ENCODE measurements around the gene CCDC186. TPM values are rescaled to one million over a fixed set of nuclear protein-coding genes. Genes with fewer than 3 reads are reported as not detected.

CCDC186 gene
- total RNA-seq, 1 donor from 2014 or later, result 22.9 TPM

GRCh38 chr10:114100848-114101741 is 72.9 kb downstream of the CCDC186 start:
- H3K36me3 Mint-ChIP-seq, result no peaks in the 10 kb centered on the region
- Histone ChIP-seq H4K20me1 (ENCODE audit: low read depth) (no peaks in the 10 kb centered on the region), H3F3A (ENCODE audit: low read depth) (no peaks in the 10 kb centered on the region), H3K9ac (no peak overlapping the region), H3K27ac (no peak overlapping the region), H3K27me3 (peaks cover 35% of the 10 kb centered on the region), H3K4me3 (peak overlapping the region; percentile 41), H3K4me1 (no peaks in the 10 kb centered on the region), H3K36me3 (no peaks in the 10 kb centered on the region), H3K79me2 (ENCODE audit: low read depth) (no peaks in the 10 kb centered on the region), H2AFZ (replicated peaks) (peak overlapping the region; percentile 81), H3K9me3 (ENCODE audit: low read depth) (no peaks in the 10 kb centered on the region), H3K4me2 (peak overlapping the region; percentile 77)
- H3K27ac Mint-ChIP-seq, result no peak overlapping the region
- H3K4me1 Mint-ChIP-seq, result peaks cover 14% of the 10 kb centered on the region
- TF ChIP-seq EZH2phosphoT487 (IDR thresholded peaks at IDR 0.05) (peak; percentile 64), EZH2 (IDR thresholded peaks at IDR 0.05) (peak; percentile 73), CTCF (IDR thresholded peaks at IDR 0.05) (no peak)
- peaks cover 5% of the 10 kb centered on the region for H3K9me3 Mint-ChIP-seq
- H3K27me3 Mint-ChIP-seq (ENCODE audit: insufficient read depth, low read depth), result peaks cover 35% of the 10 kb centered on the region
- peak; percentile 59 for DNase-seq (ENCODE audit: low spot score)
- H3K4me3 Mint-ChIP-seq, result peak overlapping the region; percentile 69

GRCh38 chr10:114096864-114097263 is 77.1 kb downstream of the CCDC186 start:
- no peaks in the 10 kb centered on the region for H3K4me1 ChIP-seq
- TF ChIP-seq EZH2 (IDR thresholded peaks at IDR 0.05), result no peak
- Mint-ChIP-seq H3K27ac (no peak overlapping the region), H3K36me3 (no peaks in the 10 kb centered on the region), H3K9me3 (peaks cover 6% of the 10 kb centered on the region), H3K4me1 (peaks cover 10% of the 10 kb centered on the region), H3K4me3 (no peak overlapping the region), H3K27me3 (ENCODE audit: insufficient read depth, low read depth) (peaks cover 32% of the 10 kb centered on the region)
- no peak overlapping the region for H3K4me2 ChIP-seq
- H3K27me3 ChIP-seq, result peaks cover 24% of the 10 kb centered on the region
- H3K36me3 ChIP-seq, result no peaks in the 10 kb centered on the region
- H3F3A ChIP-seq (ENCODE audit: low read depth), result no peaks in the 10 kb centered on the region
- H3K79me2 ChIP-seq (ENCODE audit: low read depth), result no peaks in the 10 kb centered on the region
- no peaks in the 10 kb centered on the region for H4K20me1 ChIP-seq (ENCODE audit: low read depth)
- no peak for DNase-seq (ENCODE audit: low spot score)
- H3K27ac ChIP-seq, result no peak overlapping the region
- H3K4me3 ChIP-seq, result no peak overlapping the region
- H3K9me3 ChIP-seq (ENCODE audit: low read depth), result no peaks in the 10 kb centered on the region
- H3K9ac ChIP-seq, result no peak overlapping the region
- H2AFZ ChIP-seq (replicated peaks), result no peak overlapping the region

- Histone ChIP-seq H3K27me3 (peaks cover 13% of the 10 kb centered on the region), H3K4me2 (no peak overlapping the region), H3K9ac (no peak overlapping the region), H3K79me2 (ENCODE audit: low read depth) (no peaks in the 10 kb centered on the region), H3K4me1 (no peaks in the 10 kb centered on the region), H3K9me3 (ENCODE audit: low read depth) (no peaks in the 10 kb centered on the region), H2AFZ (replicated peaks) (no peak overlapping the region), H3K4me3 (no peak overlapping the region), H3K36me3 (no peaks in the 10 kb centered on the region), H3K27ac (no peak overlapping the region), H3F3A (ENCODE audit: low read depth) (no peaks in the 10 kb centered on the region), H4K20me1 (ENCODE audit: low read depth) (no peaks in the 10 kb centered on the region)
- no peaks in the 10 kb centered on the region for H3K36me3 Mint-ChIP-seq
- TF ChIP-seq CTCF (IDR thresholded peaks at IDR 0.05) (no peak), EZH2phosphoT487 (IDR thresholded peaks at IDR 0.05) (no peak), EZH2 (IDR thresholded peaks at IDR 0.05) (no peak)
- peaks cover 7% of the 10 kb centered on the region for H3K4me1 Mint-ChIP-seq
- H3K27me3 Mint-ChIP-seq (ENCODE audit: insufficient read depth, low read depth), result peaks cover 25% of the 10 kb centered on the region
- DNase-seq (ENCODE audit: low spot score), result no peak
- no peak overlapping the region for H3K4me3 Mint-ChIP-seq
- peaks cover 6% of the 10 kb centered on the region for H3K9me3 Mint-ChIP-seq
- no peak overlapping the region for H3K27ac Mint-ChIP-seq
Observed at GRCh38 chr10:114095559-114096337, 78.3 kb downstream of the CCDC186 start.
